Measurements from ENCODE around the gene PARVA. TPM values are rescaled to one million over a fixed set of nuclear protein-coding genes. Genes with fewer than 3 reads are reported as not detected.

The PARVA gene
- total and polyA plus RNA-seq, 2 donors from 2014 or later = 25.1 to 80.3 TPM

GRCh38 chr11:12540075-12540680 is 162.8 kb downstream of the PARVA start:
- no peak for TF ChIP-seq CTCF (IDR thresholded peaks at IDR 0.05; ENCODE audit: borderline replicate concordance, extremely low read depth, insufficient read depth)
- Histone ChIP-seq H3K36me3 (ENCODE audit: control insufficient read depth in 2 of 3, insufficient read depth in 3 of 3, low read length in 3 of 3) (no peaks in the 10 kb centered on the region), H3K4me1 (ENCODE audit: control insufficient read depth in 2 of 3, insufficient read depth in 2 of 3, low read depth in 1 of 3, low read length in 3 of 3) (no peaks in the 10 kb centered on the region), H3K4me3 (ENCODE audit: low read length in 3 of 3) (no peak overlapping the region), H3K27ac (ENCODE audit: low read depth in 2 of 2, low read length in 2 of 2) (no peak overlapping the region), H3K27me3 (ENCODE audit: control insufficient read depth, insufficient read depth, low read length) (no peaks in the 10 kb centered on the region), H3K9me3 (ENCODE audit: control insufficient read depth in 2 of 3, insufficient read depth in 1 of 3, low read length in 3 of 3) (no peaks in the 10 kb centered on the region), H3K9ac (ENCODE audit: low read length in 3 of 3) (no peak overlapping the region)
- intact Hi-C loops (cut with DNase I) = no loop called here
- DNase-seq (no peak), FAIRE-seq (no peak)

- FAIRE-seq (no peak), DNase-seq (peak in 1 of 5 donors; percentile 69)
- no peaks in the 10 kb centered on the region for H3K4me1 ChIP-seq (ENCODE audit: control insufficient read depth in 2 of 3, insufficient read depth in 2 of 3, low read depth in 1 of 3, low read length in 3 of 3)
- no peak overlapping the region for H3K27ac ChIP-seq (ENCODE audit: low read depth in 2 of 2, low read length in 2 of 2)
- H3K36me3 ChIP-seq (ENCODE audit: control insufficient read depth in 2 of 3, insufficient read depth in 3 of 3, low read length in 3 of 3) = no peaks in the 10 kb centered on the region
- H3K9me3 ChIP-seq (ENCODE audit: control insufficient read depth in 2 of 3, insufficient read depth in 1 of 3, low read length in 3 of 3) = no peaks in the 10 kb centered on the region
- no peak for TF ChIP-seq CTCF (IDR thresholded peaks at IDR 0.05; ENCODE audit: borderline replicate concordance, extremely low read depth, insufficient read depth)
- H3K27me3 ChIP-seq (ENCODE audit: control insufficient read depth, insufficient read depth, low read length) = no peaks in the 10 kb centered on the region
- intact Hi-C loops (cut with DNase I) = no loop called here
- H3K9ac ChIP-seq (ENCODE audit: low read length in 3 of 3) = no peak overlapping the region
- no peak overlapping the region for H3K4me3 ChIP-seq (ENCODE audit: low read length in 3 of 3)
These were observed 163.7 kb downstream of the PARVA start for GRCh38 chr11:12540913-12541582.

- no peak for DNase-seq
- H3K9ac ChIP-seq (ENCODE audit: low read length in 3 of 3) = no peak overlapping the region
- TF ChIP-seq CTCF (IDR thresholded peaks at IDR 0.05; ENCODE audit: borderline replicate concordance, extremely low read depth, insufficient read depth) = no peak
- H3K4me1 ChIP-seq (ENCODE audit: control insufficient read depth in 2 of 3, insufficient read depth in 2 of 3, low read depth in 1 of 3, low read length in 3 of 3) = no peaks in the 10 kb centered on the region
- intact Hi-C loops (cut with DNase I) = no loop called here
- H3K27ac ChIP-seq (ENCODE audit: low read depth in 2 of 2, low read length in 2 of 2) = no peak overlapping the region
- no peaks in the 10 kb centered on the region for H3K27me3 ChIP-seq (ENCODE audit: control insufficient read depth, insufficient read depth, low read length)
- no peak overlapping the region for H3K4me3 ChIP-seq (ENCODE audit: low read length in 3 of 3)
- no peaks in the 10 kb centered on the region for H3K36me3 ChIP-seq (ENCODE audit: control insufficient read depth in 2 of 3, insufficient read depth in 3 of 3, low read length in 3 of 3)
- FAIRE-seq = no peak
- H3K9me3 ChIP-seq (ENCODE audit: control insufficient read depth in 2 of 3, insufficient read depth in 1 of 3, low read length in 3 of 3) = no peaks in the 10 kb centered on the region
These were observed 164.3 kb downstream of the PARVA start for GRCh38 chr11:12541583-12542151.

All from kidney (tissue), 14 donors.